Activated CD8-positive, alpha-beta memory T cell treated with anti-CD3 and anti-CD28 coated beads, Interleukin-2, amount 10 ng/mL, durations not matched to agents 7 days and 5 days (primary cell): ENCODE results near the gene DPF3. TPM values are rescaled to one million over a fixed set of nuclear protein-coding genes. Genes with fewer than 3 reads are reported as not detected.

Source experiments
- ATAC-seq: fragments of 150-1000 bp; cut with Tn5 transposase; one replicate; pipeline ENCODE4 v1.10.0; 2021; ENCODE audit warnings: moderate library complexity
- CTCF ChIA-PET: fragments of 350-600 bp; sonication (Branson Sonifier 250); formaldehyde crosslinking; loops from one replicate; lab custom pipeline; 2021; ENCODE audit warnings: antibody characterized with exemption; lab: Charles Lee
- DNase-seq: peaks from one replicate; pipeline ENCODE4 v3.0.0-alpha.2; 2020
- H3K27ac Mint-ChIP-seq: one replicate; pipeline ENCODE4 v1.8.0; 2021; ENCODE audit warnings: mild to moderate bottlenecking, mixed read lengths
- H3K27me3 Mint-ChIP-seq: one replicate; pipeline ENCODE4 v1.8.0; 2021; ENCODE audit warnings: mixed read lengths
- H3K36me3 Mint-ChIP-seq: one replicate; pipeline ENCODE4 v1.8.0; 2021; ENCODE audit warnings: mild to moderate bottlenecking, mixed read lengths
- H3K4me1 Mint-ChIP-seq: one replicate; pipeline ENCODE4 v1.8.0; 2021; ENCODE audit warnings: mixed read lengths
- H3K4me3 Mint-ChIP-seq: one replicate; pipeline ENCODE4 v1.8.0; 2021; ENCODE audit warnings: mild to moderate bottlenecking, moderate library complexity, mixed read lengths
- H3K9me3 Mint-ChIP-seq: one replicate; pipeline ENCODE4 v1.8.0; 2022; ENCODE audit warnings: low read depth, mixed read lengths
- total RNA-seq, 2 experiments: library from RNA; stranded (reverse); gene quantifications; one replicate each; pipeline ENCODE4 v1.2.3, GENCODE V29; 2021

Gene DPF3
- total RNA-seq, 2 experiments from 2014 or later, result 10.2 to 12.2 TPM

DNA sequence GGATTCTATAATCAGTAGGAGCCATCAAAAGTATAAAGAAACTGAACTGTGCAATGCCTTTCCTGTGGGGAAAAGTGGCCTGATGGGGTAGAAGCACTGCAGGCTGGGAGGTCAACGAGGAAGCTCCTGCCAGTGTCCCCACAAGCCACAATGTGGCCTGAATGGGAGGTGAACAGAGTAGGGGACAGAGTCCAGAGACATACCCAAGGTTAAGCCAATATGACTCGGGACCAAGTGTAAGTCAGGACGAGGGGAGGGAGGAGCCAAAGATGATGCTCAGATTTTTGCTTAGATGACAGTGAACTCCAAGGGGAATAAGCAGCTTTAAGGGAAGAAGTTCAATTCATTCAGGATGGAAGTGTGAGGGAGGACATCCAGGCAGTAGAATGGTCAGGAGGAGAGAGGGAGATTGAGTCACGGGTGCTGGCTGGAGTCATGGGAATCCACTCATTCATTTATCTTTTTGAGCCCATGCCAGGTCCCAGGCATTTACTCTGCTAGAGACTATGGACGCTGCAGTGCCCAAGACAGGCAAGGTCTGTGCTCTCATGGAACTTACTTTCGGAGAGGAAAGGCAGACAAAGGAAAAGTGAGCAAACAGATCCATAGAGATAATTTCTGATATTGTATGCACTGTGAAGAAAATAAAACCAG lies 29.1 kb downstream of the DPF3 start:
- no peak for ATAC-seq
- no peak overlapping the region for H3K4me3 Mint-ChIP-seq
- H3K36me3 Mint-ChIP-seq, result peaks cover 2% of the 10 kb centered on the region
- H3K27ac Mint-ChIP-seq, result no peak overlapping the region
- CTCF ChIA-PET, result no interaction called here
- DNase-seq, result no peak
- no peaks in the 10 kb centered on the region for H3K9me3 Mint-ChIP-seq
- H3K4me1 Mint-ChIP-seq, result no peaks in the 10 kb centered on the region
- peaks cover 17% of the 10 kb centered on the region for H3K27me3 Mint-ChIP-seq

GRCh38 chr14:72863216-72864006 lies 30.5 kb downstream of the DPF3 start:
- ATAC-seq, result no peak
- Mint-ChIP-seq H3K36me3 (no peaks in the 10 kb centered on the region), H3K27ac (no peak overlapping the region), H3K4me3 (no peak overlapping the region), H3K9me3 (no peaks in the 10 kb centered on the region), H3K27me3 (peaks cover 19% of the 10 kb centered on the region), H3K4me1 (no peaks in the 10 kb centered on the region)
- CTCF ChIA-PET, result no interaction called here
- DNase-seq, result no peak

DNA sequence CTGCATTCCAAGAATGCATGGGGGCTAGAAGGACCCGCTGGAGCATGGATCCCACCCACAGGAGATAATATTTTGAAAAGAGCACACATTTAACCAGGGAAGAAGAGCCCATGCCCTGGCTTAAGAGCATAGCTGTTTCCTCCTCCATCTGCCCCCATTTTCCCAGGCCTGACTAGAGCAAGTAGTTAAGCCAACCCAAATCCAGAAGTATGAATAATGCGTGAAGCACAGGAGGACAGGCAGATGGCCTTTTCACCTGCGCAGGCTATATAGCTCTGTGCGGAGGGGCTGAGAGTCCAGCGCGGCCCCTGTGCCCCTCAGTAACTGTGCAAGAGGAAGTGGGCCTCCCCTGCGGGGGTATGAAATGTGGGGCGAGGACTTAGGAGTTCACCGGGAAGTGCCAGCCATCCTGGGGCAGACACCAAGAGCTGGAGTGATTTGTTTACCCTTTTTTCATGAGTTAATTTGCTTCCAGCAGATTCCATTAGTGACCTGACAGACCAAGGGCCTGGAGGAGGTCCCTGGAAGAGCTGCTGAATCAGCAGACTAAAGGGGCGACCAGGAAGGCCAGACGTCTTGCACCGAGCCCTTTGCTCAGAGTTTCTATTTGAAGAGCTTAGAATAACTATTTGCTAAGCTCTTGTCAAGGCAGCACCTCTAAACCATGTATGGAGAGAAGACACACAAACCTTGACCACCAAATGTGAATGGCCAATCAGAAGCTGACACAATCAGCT lies 37.2 kb downstream of the DPF3 start:
- H3K4me1 Mint-ChIP-seq, result peaks cover 9% of the 10 kb centered on the region
- H3K27me3 Mint-ChIP-seq, result peaks cover 21% of the 10 kb centered on the region
- CTCF ChIA-PET, result interaction anchor here (1.3 kb wide), 1 partner anchor 47 kb away, joined by 3 read pairs; no protein-coding TSS in a partner anchor
- H3K36me3 Mint-ChIP-seq, result no peaks in the 10 kb centered on the region
- ATAC-seq, result no peak
- no peak overlapping the region for H3K27ac Mint-ChIP-seq
- H3K4me3 Mint-ChIP-seq, result no peak overlapping the region
- no peaks in the 10 kb centered on the region for H3K9me3 Mint-ChIP-seq
- no peak for DNase-seq

- Mint-ChIP-seq H3K4me1 (peaks cover 9% of the 10 kb centered on the region), H3K27ac (no peak overlapping the region), H3K4me3 (no peak overlapping the region), H3K27me3 (peaks cover 20% of the 10 kb centered on the region), H3K9me3 (no peaks in the 10 kb centered on the region), H3K36me3 (no peaks in the 10 kb centered on the region)
- DNase-seq (no peak), ATAC-seq (no peak)
- CTCF ChIA-PET, result interaction anchor here (1.3 kb wide), 1 partner anchor 48 kb away, joined by 3 read pairs; no protein-coding TSS in a partner anchor
Observed at GRCh38 chr14:72855913-72856312, 38.0 kb downstream of the DPF3 start.

DNA sequence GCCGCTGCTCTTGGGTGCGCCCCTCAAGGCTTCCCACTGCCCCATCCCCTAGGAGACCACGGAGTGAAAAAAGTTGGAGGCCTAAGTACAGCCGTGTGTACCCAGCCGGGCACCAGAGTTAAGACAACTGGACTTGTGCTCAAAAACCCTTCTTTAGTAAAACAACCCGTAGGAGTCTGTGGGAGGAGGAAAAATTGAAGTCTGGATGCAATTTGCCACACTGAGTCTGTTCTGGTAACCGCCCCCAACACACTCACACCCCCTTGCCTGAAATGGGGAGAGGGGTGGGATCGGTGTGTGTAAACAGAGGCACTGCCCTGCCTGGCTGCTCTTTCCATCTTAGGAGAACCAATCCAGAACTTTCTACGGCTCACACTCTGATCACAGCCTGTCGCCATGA lies 41.7 kb downstream of the DPF3 start:
- H3K27me3 Mint-ChIP-seq, result peaks cover 22% of the 10 kb centered on the region
- no peak overlapping the region for H3K4me3 Mint-ChIP-seq
- H3K27ac Mint-ChIP-seq, result no peak overlapping the region
- CTCF ChIA-PET, result no interaction called here
- H3K36me3 Mint-ChIP-seq, result no peaks in the 10 kb centered on the region
- H3K9me3 Mint-ChIP-seq, result no peaks in the 10 kb centered on the region
- H3K4me1 Mint-ChIP-seq, result peaks cover 9% of the 10 kb centered on the region
- DNase-seq (no peak), ATAC-seq (no peak)

- ATAC-seq, result no peak
- no peak for DNase-seq
- peaks cover 22% of the 10 kb centered on the region for H3K27me3 Mint-ChIP-seq
- H3K9me3 Mint-ChIP-seq, result no peaks in the 10 kb centered on the region
- no peaks in the 10 kb centered on the region for H3K36me3 Mint-ChIP-seq
- no peak overlapping the region for H3K27ac Mint-ChIP-seq
- CTCF ChIA-PET, result no interaction called here
- peaks cover 8% of the 10 kb centered on the region for H3K4me1 Mint-ChIP-seq
- no peak overlapping the region for H3K4me3 Mint-ChIP-seq
Observed at GRCh38 chr14:72851635-72852034, 42.3 kb downstream of the DPF3 start.

DNA sequence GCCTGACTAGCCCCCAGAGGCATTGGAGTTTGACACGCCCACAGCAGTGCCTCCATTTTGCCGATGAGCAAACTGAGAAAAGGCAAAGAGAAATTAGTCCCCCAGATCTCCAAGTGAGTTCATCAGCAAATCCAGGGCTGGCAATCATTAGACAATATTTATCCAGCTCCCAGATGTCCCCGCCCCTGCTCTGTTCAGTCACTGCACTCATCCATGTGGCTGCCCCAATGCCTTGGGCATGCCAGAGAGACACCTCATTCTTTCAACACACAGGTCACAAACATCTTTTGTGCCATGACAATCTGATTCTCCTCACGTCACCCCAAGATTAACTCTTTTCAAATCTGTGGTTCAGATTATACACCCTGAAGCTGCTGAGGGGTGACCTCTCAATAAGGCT lies 43.5 kb downstream of the DPF3 start:
- no peaks in the 10 kb centered on the region for H3K4me1 Mint-ChIP-seq
- H3K27ac Mint-ChIP-seq, result no peak overlapping the region
- no peaks in the 10 kb centered on the region for H3K9me3 Mint-ChIP-seq
- no peaks in the 10 kb centered on the region for H3K36me3 Mint-ChIP-seq
- DNase-seq (no peak), ATAC-seq (no peak)
- no peak overlapping the region for H3K4me3 Mint-ChIP-seq
- CTCF ChIA-PET, result no interaction called here
- H3K27me3 Mint-ChIP-seq, result peaks cover 22% of the 10 kb centered on the region

- Mint-ChIP-seq H3K9me3 (no peaks in the 10 kb centered on the region), H3K4me3 (no peak overlapping the region), H3K36me3 (no peaks in the 10 kb centered on the region), H3K4me1 (no peaks in the 10 kb centered on the region), H3K27me3 (peaks cover 26% of the 10 kb centered on the region), H3K27ac (no peak overlapping the region)
- CTCF ChIA-PET, result no interaction called here
- DNase-seq (no peak), ATAC-seq (no peak)
Observed at GRCh38 chr14:72849222-72849621, 44.7 kb downstream of the DPF3 start.

GRCh38 chr14:72847721-72848120 lies 46.2 kb downstream of the DPF3 start:
- H3K27me3 Mint-ChIP-seq, result peaks cover 27% of the 10 kb centered on the region
- ATAC-seq (no peak), DNase-seq (no peak)
- H3K4me1 Mint-ChIP-seq, result no peaks in the 10 kb centered on the region
- CTCF ChIA-PET, result no interaction called here
- no peak overlapping the region for H3K4me3 Mint-ChIP-seq
- no peak overlapping the region for H3K27ac Mint-ChIP-seq
- no peaks in the 10 kb centered on the region for H3K9me3 Mint-ChIP-seq
- H3K36me3 Mint-ChIP-seq, result no peaks in the 10 kb centered on the region

GRCh38 chr14:72845683-72846082 lies 48.2 kb downstream of the DPF3 start:
- Mint-ChIP-seq H3K27ac (no peak overlapping the region), H3K36me3 (no peaks in the 10 kb centered on the region), H3K4me1 (no peaks in the 10 kb centered on the region), H3K9me3 (no peaks in the 10 kb centered on the region), H3K27me3 (peaks cover 26% of the 10 kb centered on the region), H3K4me3 (no peak overlapping the region)
- CTCF ChIA-PET, result no interaction called here
- DNase-seq, result no peak
- no peak for ATAC-seq

- Mint-ChIP-seq H3K27me3 (peaks cover 26% of the 10 kb centered on the region), H3K36me3 (no peaks in the 10 kb centered on the region), H3K4me3 (no peak overlapping the region), H3K9me3 (no peaks in the 10 kb centered on the region), H3K27ac (no peak overlapping the region), H3K4me1 (no peaks in the 10 kb centered on the region)
- ATAC-seq, result no peak
- DNase-seq, result no peak
- CTCF ChIA-PET, result no interaction called here
Observed at GRCh38 chr14:72845196-72845595, 48.7 kb downstream of the DPF3 start.

DNA sequence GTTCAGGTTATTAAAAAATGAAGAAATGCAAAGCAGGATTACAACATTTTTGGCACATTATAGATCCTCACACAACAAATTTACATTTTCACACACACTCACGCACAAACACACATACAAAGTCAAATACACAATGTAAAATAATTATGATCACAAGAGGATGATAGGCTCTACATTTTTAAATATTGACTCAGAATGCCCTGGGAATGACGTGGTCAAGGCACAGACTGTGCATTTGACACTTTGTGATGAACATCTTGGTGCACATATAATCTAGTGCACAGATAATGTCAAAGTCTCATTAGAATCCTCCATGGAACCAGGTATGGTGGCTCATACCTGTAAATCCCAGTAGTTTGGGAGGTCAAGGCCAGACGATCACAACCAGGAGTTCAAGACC lies 49.4 kb downstream of the DPF3 start:
- Mint-ChIP-seq H3K36me3 (no peaks in the 10 kb centered on the region), H3K27me3 (peaks cover 26% of the 10 kb centered on the region)

DNA sequence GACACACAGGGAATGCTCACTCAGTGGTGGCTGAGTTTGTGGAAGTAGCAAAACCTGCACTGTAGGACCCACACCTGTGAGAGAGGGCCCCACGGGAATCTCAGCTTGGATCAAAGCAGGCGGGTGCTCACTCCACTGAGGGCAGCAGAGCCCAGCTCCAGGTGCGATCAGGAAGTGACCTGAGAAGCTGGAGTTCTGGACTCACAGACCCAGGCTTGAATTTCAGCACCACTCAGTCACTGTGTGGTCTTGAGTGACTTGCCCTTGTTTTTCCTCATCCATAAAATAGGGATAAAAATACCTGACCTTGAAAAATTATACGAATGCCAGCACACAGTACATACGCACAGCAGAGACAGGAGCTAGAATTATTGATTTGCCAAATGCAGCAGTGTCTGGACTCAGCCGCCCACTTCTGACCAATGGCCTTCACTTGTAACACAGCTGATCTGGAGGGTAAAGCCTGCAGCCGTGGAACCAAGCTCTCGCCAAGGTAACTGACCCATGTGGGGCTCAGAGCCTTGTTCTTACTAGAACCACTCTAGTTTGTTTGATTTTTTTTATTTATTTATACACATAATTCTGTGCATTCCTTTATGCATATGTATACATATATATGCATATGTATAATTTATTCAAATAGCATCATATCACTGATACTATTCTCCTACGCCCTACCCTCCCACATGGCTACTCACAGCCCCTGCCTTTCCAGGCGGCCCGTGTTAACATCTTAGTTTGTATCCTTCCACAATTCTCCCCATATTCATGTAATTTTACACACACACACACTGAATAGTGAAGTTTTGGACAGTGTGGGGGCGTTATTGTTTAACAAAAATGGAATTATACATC lies 53.9 kb downstream of the DPF3 start:
- no peak for DNase-seq
- no peak for ATAC-seq
- Mint-ChIP-seq H3K27ac (no peak overlapping the region), H3K4me3 (no peak overlapping the region), H3K9me3 (no peaks in the 10 kb centered on the region), H3K36me3 (no peaks in the 10 kb centered on the region), H3K4me1 (no peaks in the 10 kb centered on the region), H3K27me3 (peaks cover 30% of the 10 kb centered on the region)
- CTCF ChIA-PET, result no interaction called here

More for the DNA sequence above, 49.4 kb downstream of the DPF3 start:
- Mint-ChIP-seq H3K4me1 (no peaks in the 10 kb centered on the region), H3K4me3 (no peak overlapping the region), H3K27ac (no peak overlapping the region), H3K9me3 (no peaks in the 10 kb centered on the region)
- DNase-seq (no peak), ATAC-seq (no peak)
- CTCF ChIA-PET, result no interaction called here
